HUES64 (cell line): ENCODE measurements around the gene MAPK14.

ENCODE experiments used
- H3K27ac ChIP-seq: 2 replicates; pipeline ENCODE4 v1.7.0; 2013; ENCODE audit warnings: low read depth, low read length, inconsistent platforms
- H3K27me3 ChIP-seq: 2 replicates; pipeline ENCODE4 v1.6.1; 2013; ENCODE audit warnings: mild to moderate bottlenecking, low read length; ENCODE audit not compliant: insufficient read depth
- H3K36me3 ChIP-seq: 2 replicates; pipeline ENCODE4 v1.6.1; 2013; ENCODE audit warnings: mild to moderate bottlenecking, low read length; ENCODE audit not compliant: insufficient read depth
- H3K4me1 ChIP-seq: 2 replicates; pipeline ENCODE4 v1.6.1; 2013; ENCODE audit warnings: mild to moderate bottlenecking, low read length, moderate library complexity; ENCODE audit not compliant: insufficient read depth
- H3K4me3 ChIP-seq: 2 replicates; pipeline ENCODE4 v1.5.1; 2013; ENCODE audit warnings: mild to moderate bottlenecking, low read length, moderate library complexity
- H3K9ac ChIP-seq: 2 replicates; pipeline ENCODE4 v1.6.1; 2013; ENCODE audit warnings: mild to moderate bottlenecking, low read depth, low read length
- H3K9me3 ChIP-seq: 2 replicates; pipeline ENCODE4 v1.6.1; 2013; ENCODE audit warnings: low read depth, low read length; ENCODE audit not compliant: insufficient read depth
- WGBS: fragments of 150-250, 120-280 bp; methylation state at CpG from one replicate; pipeline ENCODE4 v1.1.7; 2013; ENCODE audit warnings: missing lambda C conversion rate; 5-methylcytosine and 5-hydroxymethylcytosine counted together

MAPK14 gene

DNA sequence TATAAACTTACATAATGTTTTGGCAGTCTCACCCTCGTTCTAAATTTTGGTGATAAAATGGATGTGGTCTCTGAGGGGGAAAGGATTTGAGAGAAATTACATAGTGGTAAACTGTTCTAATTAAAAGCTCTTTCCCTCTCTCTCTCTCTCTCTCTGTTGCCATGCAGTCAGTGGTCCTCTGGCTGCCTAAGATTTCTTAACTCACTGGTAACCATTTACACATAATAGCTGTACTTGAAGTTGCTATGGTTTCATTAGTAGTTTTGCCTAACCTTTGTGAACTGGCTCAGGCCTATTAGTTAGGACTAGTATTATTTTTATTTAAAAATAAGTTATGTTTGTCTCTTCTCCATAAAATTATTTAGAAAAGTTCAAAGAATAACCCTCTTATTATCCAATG, 42.0 kb downstream of the MAPK14 start:
- Histone ChIP-seq H3K27me3 (no peaks in the 10 kb centered on the region), H3K4me1 (peaks cover 2% of the 10 kb centered on the region; the same call in 1 of the 2 replicates), H3K27ac (no peak overlapping the region), H3K36me3 (peaks cover 3% of the 10 kb centered on the region; the same call in 1 of the 2 replicates), H3K4me3 (no peak overlapping the region), H3K9me3 (no peaks in the 10 kb centered on the region), H3K9ac (no peak overlapping the region)
- no CpG with 5 or more reads among the region's 1 CpG for WGBS

DNA sequence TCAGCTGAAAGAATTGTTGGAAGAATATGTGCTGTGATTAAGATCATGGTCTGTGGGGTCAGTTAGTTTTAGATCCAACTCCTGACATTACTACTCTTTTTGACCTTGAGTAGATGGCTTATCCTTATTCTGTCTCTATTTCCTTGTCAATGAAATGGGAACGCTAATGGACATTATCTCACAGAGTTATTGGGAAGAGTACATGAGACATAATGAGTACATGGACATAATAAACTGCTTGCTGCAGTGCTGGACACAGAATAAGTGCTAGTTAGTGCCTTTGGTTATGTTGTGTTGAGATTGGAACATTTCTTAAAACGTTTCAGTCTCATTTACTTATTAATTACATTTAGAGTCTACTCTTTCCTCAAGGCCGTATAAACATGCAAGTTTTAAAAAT, 42.6 kb downstream of the MAPK14 start:
- Histone ChIP-seq H3K27ac (no peak overlapping the region), H3K4me1 (no peaks in the 10 kb centered on the region), H3K9me3 (no peaks in the 10 kb centered on the region), H3K4me3 (no peak overlapping the region), H3K9ac (no peak overlapping the region), H3K36me3 (peaks cover 3% of the 10 kb centered on the region; the same call in 1 of the 2 replicates), H3K27me3 (no peaks in the 10 kb centered on the region)
- 98% methylated on average over 2 of the region's 3 CpGs for WGBS

DNA sequence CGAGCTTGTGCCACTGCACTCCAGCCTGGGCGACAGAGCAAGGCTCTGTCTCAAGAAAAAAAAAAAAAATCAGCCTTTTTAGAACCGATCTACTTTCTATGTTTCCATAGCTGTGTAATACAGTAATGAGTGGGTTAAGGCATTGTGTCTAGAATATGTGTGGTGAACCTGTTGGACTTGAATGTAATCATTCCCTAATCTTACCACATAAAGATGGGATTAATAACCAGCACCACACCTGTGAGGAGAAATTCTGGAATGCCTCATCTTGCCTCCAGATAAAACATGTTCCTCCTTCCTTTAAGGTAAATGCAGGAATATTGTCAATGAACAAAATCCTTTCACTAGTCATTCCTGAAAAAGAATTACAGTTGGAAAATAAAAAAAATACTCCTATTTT, 43.7 kb downstream of the MAPK14 start:
- 95% methylated on average over 2 of the region's 3 CpGs for WGBS
- no peaks in the 10 kb centered on the region for H3K4me1 ChIP-seq
- no peak overlapping the region for H3K9ac ChIP-seq

DNA sequence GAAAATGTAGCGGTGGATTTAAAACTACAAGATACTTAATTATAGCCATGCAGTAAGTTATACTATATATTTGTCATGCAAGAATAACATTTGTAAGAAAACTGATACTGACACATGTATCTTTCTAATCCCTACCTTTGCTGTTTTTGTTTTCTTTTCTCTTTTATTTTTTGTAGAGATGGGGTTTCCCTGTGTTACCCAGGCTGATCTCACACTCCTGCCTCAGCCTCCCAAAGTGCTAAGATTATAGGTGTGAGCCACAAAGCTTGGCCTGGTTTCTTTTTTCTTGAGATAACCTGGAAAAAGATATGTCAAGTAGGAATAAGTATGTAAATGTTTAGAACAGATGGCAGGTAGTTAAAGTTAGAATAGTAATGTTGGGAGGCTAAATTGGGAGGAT, 44.1 kb downstream of the MAPK14 start:
- no peaks in the 10 kb centered on the region for H3K4me1 ChIP-seq
- peaks cover 13% of the 10 kb centered on the region for H3K36me3 ChIP-seq
- H3K9me3 ChIP-seq: no peaks in the 10 kb centered on the region
- H3K4me3 ChIP-seq: no peak overlapping the region
- WGBS: no CpG with 5 or more reads among the region's 1 CpG
- H3K27ac ChIP-seq: no peak overlapping the region
- H3K27me3 ChIP-seq: no peaks in the 10 kb centered on the region
- no peak overlapping the region for H3K9ac ChIP-seq

More for the DNA sequence above, 43.7 kb downstream of the MAPK14 start:
- Histone ChIP-seq H3K9me3 (no peaks in the 10 kb centered on the region), H3K27ac (no peak overlapping the region), H3K36me3 (peaks cover 9% of the 10 kb centered on the region), H3K27me3 (no peaks in the 10 kb centered on the region), H3K4me3 (no peak overlapping the region)

DNA sequence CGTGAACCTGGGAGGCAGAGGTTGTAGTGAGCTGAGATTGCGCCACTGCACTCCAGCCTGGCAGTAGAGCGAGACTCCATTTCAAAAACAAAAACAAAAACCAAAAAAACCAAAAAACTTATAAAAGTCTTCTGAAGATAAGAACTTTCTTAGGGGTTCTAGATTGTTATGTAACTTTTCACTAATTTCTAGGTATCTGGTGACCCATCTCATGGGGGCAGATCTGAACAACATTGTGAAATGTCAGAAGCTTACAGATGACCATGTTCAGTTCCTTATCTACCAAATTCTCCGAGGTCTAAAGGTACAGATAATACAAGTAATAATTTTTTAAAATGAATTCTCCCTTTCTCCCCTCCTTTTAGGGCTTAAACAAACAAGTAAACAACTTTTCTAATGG, 45.1 kb downstream of the MAPK14 start:
- no peaks in the 10 kb centered on the region for H3K27me3 ChIP-seq
- no peak overlapping the region for H3K4me3 ChIP-seq
- H3K9me3 ChIP-seq: no peaks in the 10 kb centered on the region
- no peak overlapping the region for H3K27ac ChIP-seq
- WGBS: 94% methylated on average over 1 of the region's 4 CpGs
- peaks cover 23% of the 10 kb centered on the region for H3K36me3 ChIP-seq
- H3K4me1 ChIP-seq: no peaks in the 10 kb centered on the region
- H3K9ac ChIP-seq: no peak overlapping the region

DNA sequence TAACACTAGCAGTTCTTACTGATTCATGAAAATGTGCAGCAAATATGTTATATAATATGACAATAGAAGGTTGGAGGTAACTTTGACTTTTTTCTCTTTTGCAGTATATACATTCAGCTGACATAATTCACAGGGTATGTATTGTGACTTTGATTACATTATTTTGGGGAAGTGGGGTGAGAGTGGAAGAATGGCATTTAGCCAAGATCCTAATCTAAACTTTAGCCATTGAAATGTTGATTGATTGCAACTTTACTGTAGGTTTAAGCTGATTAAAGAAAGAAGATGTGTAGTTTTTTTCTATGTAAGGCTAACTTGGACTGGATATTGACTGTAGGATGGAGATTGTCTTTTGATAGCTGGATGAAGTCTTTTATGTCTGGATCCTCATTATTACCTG, 46.0 kb downstream of the MAPK14 start:
- Histone ChIP-seq H3K4me3 (no peak overlapping the region), H3K27ac (no peak overlapping the region), H3K9ac (no peak overlapping the region)

DNA sequence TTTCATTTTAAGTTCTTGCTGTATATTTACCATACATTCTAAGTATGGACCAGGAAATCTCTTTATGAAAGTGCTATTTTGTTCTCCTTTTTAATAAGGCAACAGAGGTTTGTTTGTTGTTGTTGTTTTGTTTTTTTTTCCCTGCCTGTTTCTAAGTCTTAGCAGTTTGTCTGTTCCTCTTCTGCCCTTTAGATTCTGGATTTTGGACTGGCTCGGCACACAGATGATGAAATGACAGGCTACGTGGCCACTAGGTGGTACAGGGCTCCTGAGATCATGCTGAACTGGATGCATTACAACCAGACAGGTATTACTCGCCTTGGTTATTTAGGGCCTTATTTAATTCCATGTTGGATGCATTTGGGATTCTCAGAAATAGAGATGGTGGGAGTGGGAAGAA, 48.0 kb downstream of the MAPK14 start:
- no peaks in the 10 kb centered on the region for H3K9me3 ChIP-seq
- no peaks in the 10 kb centered on the region for H3K4me1 ChIP-seq
- H3K9ac ChIP-seq: no peak overlapping the region
- H3K36me3 ChIP-seq: peaks cover 43% of the 10 kb centered on the region
- H3K27me3 ChIP-seq: no peaks in the 10 kb centered on the region
- H3K27ac ChIP-seq: no peak overlapping the region
- WGBS: 83% methylated on average over 3 of the region's 3 CpGs
- H3K4me3 ChIP-seq: no peak overlapping the region

More for the DNA sequence above, 46.0 kb downstream of the MAPK14 start:
- peaks cover 31% of the 10 kb centered on the region for H3K36me3 ChIP-seq
- no peaks in the 10 kb centered on the region for H3K4me1 ChIP-seq
- H3K9me3 ChIP-seq: no peaks in the 10 kb centered on the region
- H3K27me3 ChIP-seq: no peaks in the 10 kb centered on the region

DNA sequence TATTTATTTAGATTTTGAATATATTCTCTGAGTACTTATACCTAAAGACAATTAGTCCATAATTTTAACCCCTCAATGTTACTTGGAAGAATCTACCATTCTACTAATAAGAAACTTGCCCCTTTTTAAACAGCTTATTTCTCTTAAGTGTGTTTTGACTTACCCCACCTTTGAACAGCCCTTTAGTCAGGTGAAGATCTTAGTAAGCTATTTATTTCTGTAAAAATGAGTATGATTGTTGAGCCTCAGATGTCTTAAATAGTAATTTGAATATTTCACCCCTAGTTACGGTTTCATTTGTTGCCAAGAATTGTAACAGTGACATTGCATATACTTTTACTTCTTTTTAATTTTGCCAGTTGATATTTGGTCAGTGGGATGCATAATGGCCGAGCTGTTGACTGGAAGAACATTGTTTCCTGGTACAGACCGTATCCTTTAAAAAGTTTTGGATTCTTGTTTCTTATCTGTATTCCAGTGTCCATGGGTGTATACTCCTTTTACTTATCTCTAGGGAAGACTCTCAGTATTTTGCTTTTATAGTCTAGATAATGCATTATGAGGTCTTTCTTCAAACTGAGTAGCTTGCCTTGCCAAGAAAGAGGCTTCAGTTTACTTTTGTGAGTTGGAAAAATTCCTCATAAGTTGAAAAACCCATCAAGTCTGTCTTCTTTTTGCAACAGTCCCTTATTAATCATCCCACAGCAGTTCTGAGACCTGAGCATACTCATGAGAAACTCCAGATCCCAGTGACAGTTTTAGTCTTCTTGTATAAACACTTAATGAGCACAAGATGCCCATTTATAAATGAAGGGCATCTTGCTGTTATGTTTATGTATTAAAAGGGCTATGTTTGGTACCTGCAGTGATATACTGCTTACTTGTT, 48.8 kb downstream of the MAPK14 start:
- Histone ChIP-seq H3K9me3 (peaks cover 7% of the 10 kb centered on the region; the same call in 1 of the 2 replicates), H3K4me3 (no peak overlapping the region), H3K27me3 (no peaks in the 10 kb centered on the region), H3K36me3 (peaks cover 50% of the 10 kb centered on the region), H3K4me1 (no peaks in the 10 kb centered on the region), H3K9ac (no peak overlapping the region), H3K27ac (no peak overlapping the region)
- 93% methylated on average over 2 of the region's 3 CpGs for WGBS

DNA sequence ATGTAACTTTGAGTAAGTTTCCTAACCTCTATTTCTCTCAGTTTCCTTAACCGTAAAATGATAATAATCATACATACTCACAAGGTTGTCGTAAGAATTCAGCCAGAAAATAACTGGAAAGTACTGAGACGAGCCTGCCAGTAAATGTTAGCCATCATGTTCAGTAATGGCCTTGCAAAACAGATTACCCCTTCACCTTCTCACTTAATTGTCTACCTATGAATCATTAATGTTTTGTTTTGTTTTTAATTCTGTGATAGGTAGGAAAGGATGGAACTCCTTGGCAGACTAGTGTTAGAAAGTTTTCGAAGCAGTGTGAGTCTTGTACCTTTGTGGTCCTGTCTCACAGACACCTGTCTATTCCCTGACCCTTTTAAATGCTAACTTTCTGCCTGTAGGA, 50.6 kb downstream of the MAPK14 start:
- H3K36me3 ChIP-seq: peaks cover 68% of the 10 kb centered on the region
- WGBS: 97% methylated on average over 4 of the region's 4 CpGs

DNA sequence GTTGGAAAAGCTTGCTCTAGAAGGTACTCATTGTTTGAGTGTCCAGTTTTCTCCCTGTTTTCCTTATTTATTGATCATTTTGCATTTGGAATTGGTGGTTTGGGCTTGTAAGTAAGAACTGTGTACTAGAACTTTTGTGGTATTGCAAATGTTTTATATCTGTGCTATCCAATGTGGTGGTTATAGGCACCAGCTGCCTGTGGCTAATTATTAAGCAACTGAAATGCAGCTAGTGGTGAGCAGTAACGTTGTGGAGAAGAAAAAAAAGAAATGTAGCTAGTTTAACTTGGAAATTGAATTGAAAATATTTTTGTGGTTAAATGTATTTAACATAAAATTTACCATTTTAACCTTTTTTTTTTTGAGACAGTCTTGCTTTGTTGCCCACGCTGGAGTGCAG, 52.0 kb downstream of the MAPK14 start:
- H3K4me1 ChIP-seq: no peaks in the 10 kb centered on the region

More for the DNA sequence above, 50.6 kb downstream of the MAPK14 start:
- Histone ChIP-seq H3K9me3 (peaks cover 18% of the 10 kb centered on the region; the same call in 1 of the 2 replicates), H3K4me1 (no peaks in the 10 kb centered on the region), H3K27me3 (no peaks in the 10 kb centered on the region), H3K9ac (no peak overlapping the region), H3K27ac (no peak overlapping the region), H3K4me3 (no peak overlapping the region)

DNA sequence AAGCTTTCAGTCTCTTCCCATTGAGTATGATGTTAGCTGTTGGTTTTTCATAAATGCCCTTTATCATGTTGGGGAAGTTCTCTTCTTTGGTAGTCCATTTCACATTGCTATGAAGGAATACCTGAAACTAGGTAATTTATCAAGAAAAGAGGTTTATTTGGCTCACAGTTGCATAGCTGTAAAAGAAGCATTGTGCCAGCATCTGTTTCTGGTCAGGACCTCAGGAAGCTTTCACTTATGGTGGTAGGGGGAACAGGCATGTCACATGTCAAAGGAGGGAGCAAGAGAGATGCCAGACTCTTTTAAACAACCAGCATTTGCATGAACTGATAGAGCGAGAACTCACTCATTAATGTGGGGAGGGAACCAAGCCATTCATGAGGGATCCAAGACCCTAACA, 54.7 kb downstream of the MAPK14 start:
- H3K4me1 ChIP-seq: no peaks in the 10 kb centered on the region
- H3K9ac ChIP-seq: no peak overlapping the region
- peaks cover 20% of the 10 kb centered on the region; the same call in 1 of the 2 replicates for H3K9me3 ChIP-seq
- no peaks in the 10 kb centered on the region for H3K27me3 ChIP-seq
- H3K4me3 ChIP-seq: no peak overlapping the region
- H3K36me3 ChIP-seq: peaks cover 67% of the 10 kb centered on the region
- 100% methylated on average over 1 of the region's 1 CpG for WGBS
- H3K27ac ChIP-seq: no peak overlapping the region

More for the DNA sequence above, 52.0 kb downstream of the MAPK14 start:
- H3K27ac ChIP-seq: no peak overlapping the region
- 90% methylated on average over 2 of the region's 2 CpGs for WGBS
- peaks cover 74% of the 10 kb centered on the region for H3K36me3 ChIP-seq
- peaks cover 18% of the 10 kb centered on the region; the same call in 1 of the 2 replicates for H3K9me3 ChIP-seq
- H3K4me3 ChIP-seq: no peak overlapping the region
- H3K27me3 ChIP-seq: no peaks in the 10 kb centered on the region
- H3K9ac ChIP-seq: no peak overlapping the region
